ENCODE results near the gene CLEC4G. TPM values are rescaled to one million over a fixed set of nuclear protein-coding genes. Genes with fewer than 3 reads are reported as not detected.

CLEC4G gene
- total RNA-seq, 2 experiments from 2014 or later = not detected

GRCh38 chr19:7734220-7735203 is 2.6 kb upstream of the CLEC4G start:
- DNase-seq = no peak
- CTCF ChIA-PET = interaction anchor here (0.6 kb wide), 1 partner anchor 54 kb away, joined by 3 read pairs; the partner anchor contains the start of gene TRAPPC5
- no peaks in the 10 kb centered on the region for H3K4me1 Mint-ChIP-seq (ENCODE audit: low read depth)
- POLR2A ChIA-PET = no interaction called here
- no peaks in the 10 kb centered on the region for H3K9me3 Mint-ChIP-seq (ENCODE audit: insufficient read depth)
- H3K36me3 Mint-ChIP-seq (ENCODE audit: low read depth) = no peaks in the 10 kb centered on the region
- no peak for ATAC-seq
- no peak overlapping the region for H3K27ac Mint-ChIP-seq
- H3K4me3 Mint-ChIP-seq = no peak overlapping the region
- H3K27me3 Mint-ChIP-seq (ENCODE audit: low read depth) = peaks cover 32% of the 10 kb centered on the region

- POLR2A ChIA-PET = no interaction called here
- Mint-ChIP-seq H3K27me3 (ENCODE audit: low read depth) (peaks cover 43% of the 10 kb centered on the region), H3K27ac (no peak overlapping the region), H3K9me3 (ENCODE audit: insufficient read depth) (no peaks in the 10 kb centered on the region), H3K4me1 (ENCODE audit: low read depth) (no peaks in the 10 kb centered on the region), H3K36me3 (ENCODE audit: low read depth) (no peaks in the 10 kb centered on the region), H3K4me3 (no peak overlapping the region)
- CTCF ChIA-PET = no interaction called here
- no peak for ATAC-seq
- DNase-seq = no peak
These were observed 1.5 kb upstream of the CLEC4G start for GRCh38 chr19:7733376-7733775.

- ChIA-PET POLR2A (no interaction called here), CTCF (no interaction called here)
- H3K4me1 Mint-ChIP-seq (ENCODE audit: low read depth) = no peaks in the 10 kb centered on the region
- H3K27me3 Mint-ChIP-seq (ENCODE audit: low read depth) = peaks cover 52% of the 10 kb centered on the region
- no peak overlapping the region for H3K4me3 Mint-ChIP-seq
- no peak overlapping the region for H3K27ac Mint-ChIP-seq
- no peaks in the 10 kb centered on the region for H3K9me3 Mint-ChIP-seq (ENCODE audit: insufficient read depth)
- H3K36me3 Mint-ChIP-seq (ENCODE audit: low read depth) = no peaks in the 10 kb centered on the region
- ATAC-seq (no peak), DNase-seq (no peak)
These were observed 295 bp downstream of the CLEC4G start for GRCh38 chr19:7731615-7732014.

GRCh38 chr19:7731218-7731595 is 703 bp downstream of the CLEC4G start:
- no peak overlapping the region for H3K4me3 Mint-ChIP-seq
- ATAC-seq = no peak

GRCh38 chr19:7730286-7731217 is 1.4 kb downstream of the CLEC4G start:
- no peak for ATAC-seq
- ChIA-PET POLR2A (no interaction called here), CTCF (no interaction called here)
- H3K27me3 Mint-ChIP-seq (ENCODE audit: low read depth) = peaks cover 52% of the 10 kb centered on the region
- no peak overlapping the region for H3K27ac Mint-ChIP-seq
- H3K4me1 Mint-ChIP-seq (ENCODE audit: low read depth) = no peaks in the 10 kb centered on the region
- no peaks in the 10 kb centered on the region for H3K36me3 Mint-ChIP-seq (ENCODE audit: low read depth)
- DNase-seq = no peak
- H3K9me3 Mint-ChIP-seq (ENCODE audit: insufficient read depth) = no peaks in the 10 kb centered on the region
- no peak overlapping the region for H3K4me3 Mint-ChIP-seq

More at GRCh38 chr19:7731218-7731595, 703 bp downstream of the CLEC4G start:
- Mint-ChIP-seq H3K27me3 (ENCODE audit: low read depth) (peaks cover 52% of the 10 kb centered on the region), H3K27ac (no peak overlapping the region), H3K4me1 (ENCODE audit: low read depth) (no peaks in the 10 kb centered on the region), H3K36me3 (ENCODE audit: low read depth) (no peaks in the 10 kb centered on the region), H3K9me3 (ENCODE audit: insufficient read depth) (no peaks in the 10 kb centered on the region)
- CTCF ChIA-PET = no interaction called here
- POLR2A ChIA-PET = no interaction called here
- DNase-seq = no peak

GRCh38 chr19:7729831-7730285 is 2.1 kb downstream of the CLEC4G start:
- Mint-ChIP-seq H3K9me3 (ENCODE audit: insufficient read depth) (no peaks in the 10 kb centered on the region), H3K36me3 (ENCODE audit: low read depth) (no peaks in the 10 kb centered on the region), H3K4me1 (ENCODE audit: low read depth) (no peaks in the 10 kb centered on the region), H3K4me3 (no peak overlapping the region), H3K27me3 (ENCODE audit: low read depth) (peaks cover 46% of the 10 kb centered on the region), H3K27ac (no peak overlapping the region)
- DNase-seq (no peak), ATAC-seq (no peak)
- POLR2A ChIA-PET = no interaction called here
- CTCF ChIA-PET = no interaction called here

GRCh38 chr19:7729211-7729610 is 2.7 kb downstream of the CLEC4G start:
- Mint-ChIP-seq H3K27me3 (ENCODE audit: low read depth) (peaks cover 42% of the 10 kb centered on the region), H3K4me1 (ENCODE audit: low read depth) (no peaks in the 10 kb centered on the region), H3K36me3 (ENCODE audit: low read depth) (no peaks in the 10 kb centered on the region), H3K27ac (no peak overlapping the region), H3K4me3 (no peak overlapping the region), H3K9me3 (ENCODE audit: insufficient read depth) (no peaks in the 10 kb centered on the region)
- DNase-seq = no peak
- POLR2A ChIA-PET = interaction anchor here (0.5 kb wide), 1 partner anchor 215 kb away, joined by 3 read pairs; no protein-coding TSS in a partner anchor
- CTCF ChIA-PET = no interaction called here
- ATAC-seq = no peak

GRCh38 chr19:7725791-7726190 is 6.1 kb downstream of the CLEC4G start:
- ChIA-PET CTCF (no interaction called here), POLR2A (no interaction called here)
- no peak overlapping the region for H3K27ac Mint-ChIP-seq
- no peak for ATAC-seq
- DNase-seq = no peak
- H3K4me1 Mint-ChIP-seq (ENCODE audit: low read depth) = no peaks in the 10 kb centered on the region
- H3K27me3 Mint-ChIP-seq (ENCODE audit: low read depth) = peaks cover 30% of the 10 kb centered on the region
- no peaks in the 10 kb centered on the region for H3K36me3 Mint-ChIP-seq (ENCODE audit: low read depth)
- H3K9me3 Mint-ChIP-seq (ENCODE audit: insufficient read depth) = no peaks in the 10 kb centered on the region
- no peak overlapping the region for H3K4me3 Mint-ChIP-seq

- no peaks in the 10 kb centered on the region for H3K9me3 Mint-ChIP-seq (ENCODE audit: insufficient read depth)
- ChIA-PET POLR2A (no interaction called here), CTCF (no interaction called here)
- H3K27ac Mint-ChIP-seq = no peak overlapping the region
- ATAC-seq = no peak
- no peak for DNase-seq
- peaks cover 5% of the 10 kb centered on the region for H3K4me1 Mint-ChIP-seq (ENCODE audit: low read depth)
- peaks cover 2% of the 10 kb centered on the region for H3K27me3 Mint-ChIP-seq (ENCODE audit: low read depth)
- no peak overlapping the region for H3K4me3 Mint-ChIP-seq
- H3K36me3 Mint-ChIP-seq (ENCODE audit: low read depth) = no peaks in the 10 kb centered on the region
These were observed 9.7 kb downstream of the CLEC4G start for GRCh38 chr19:7722231-7722651.

- ATAC-seq (no peak), DNase-seq (no peak)
- Mint-ChIP-seq H3K4me3 (no peak overlapping the region), H3K9me3 (ENCODE audit: insufficient read depth) (peaks cover 4% of the 10 kb centered on the region), H3K27me3 (ENCODE audit: low read depth) (peaks cover 2% of the 10 kb centered on the region), H3K36me3 (ENCODE audit: low read depth) (no peaks in the 10 kb centered on the region), H3K27ac (no peak overlapping the region), H3K4me1 (ENCODE audit: low read depth) (peaks cover 5% of the 10 kb centered on the region)
- ChIA-PET POLR2A (no interaction called here), CTCF (no interaction called here)
These were observed 11.6 kb downstream of the CLEC4G start for GRCh38 chr19:7720351-7720750.

GRCh38 chr19:7718668-7719067 is 13.2 kb downstream of the CLEC4G start:
- H3K4me1 Mint-ChIP-seq (ENCODE audit: low read depth) = peaks cover 7% of the 10 kb centered on the region
- POLR2A ChIA-PET = no interaction called here
- no peak for DNase-seq
- H3K9me3 Mint-ChIP-seq (ENCODE audit: insufficient read depth) = peaks cover 4% of the 10 kb centered on the region
- no peak overlapping the region for H3K27ac Mint-ChIP-seq
- CTCF ChIA-PET = no interaction called here
- peaks cover 2% of the 10 kb centered on the region for H3K27me3 Mint-ChIP-seq (ENCODE audit: low read depth)
- no peak overlapping the region for H3K4me3 Mint-ChIP-seq
- peak; percentile 33 for ATAC-seq
- no peaks in the 10 kb centered on the region for H3K36me3 Mint-ChIP-seq (ENCODE audit: low read depth)

- ATAC-seq = no peak
- CTCF ChIA-PET = interaction anchor here (2.1 kb wide), 1 partner anchor 36 kb away, joined by 5 read pairs; the partner anchor contains the start of gene TRAPPC5
- H3K36me3 Mint-ChIP-seq (ENCODE audit: low read depth) = no peaks in the 10 kb centered on the region
- no peak overlapping the region for H3K4me3 Mint-ChIP-seq
- H3K27me3 Mint-ChIP-seq (ENCODE audit: low read depth) = no peaks in the 10 kb centered on the region
- H3K9me3 Mint-ChIP-seq (ENCODE audit: insufficient read depth) = peaks cover 4% of the 10 kb centered on the region
- no peak for DNase-seq
- H3K4me1 Mint-ChIP-seq (ENCODE audit: low read depth) = peaks cover 7% of the 10 kb centered on the region
- POLR2A ChIA-PET = no interaction called here
- H3K27ac Mint-ChIP-seq = no peak overlapping the region
These were observed 15.1 kb downstream of the CLEC4G start for GRCh38 chr19:7716762-7717161.

All from activated CD8-positive, alpha-beta T cell treated with anti-CD3 and anti-CD28 coated beads, Interleukin-2, amount 10 ng/mL, durations not matched to agents 7 days and 5 days (primary cell).